ENCODE results near the gene SH3BP2.

Gene SH3BP2

DNA sequence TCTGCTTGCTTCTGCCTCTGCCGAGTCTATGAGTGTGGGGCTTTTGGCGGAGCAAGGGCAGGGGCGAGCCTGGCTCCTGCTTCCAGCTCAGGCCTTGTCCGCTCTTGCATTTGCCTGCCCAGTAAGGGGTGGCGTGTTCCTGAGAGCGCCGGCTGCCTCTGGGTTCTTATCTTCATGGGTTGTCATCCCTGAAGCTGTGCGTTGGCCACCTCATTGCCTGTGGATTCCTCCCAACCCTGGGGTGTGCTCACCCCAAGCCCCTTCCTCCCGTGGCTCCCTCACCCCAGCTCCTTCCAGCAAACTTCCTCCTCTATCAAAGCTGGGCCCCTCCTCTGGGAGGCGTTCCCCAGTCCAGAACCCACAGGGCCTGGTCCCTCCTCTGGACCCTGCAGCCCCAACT lies 17.5 kb downstream of the SH3BP2 start:
- H3K4me3 ChIP-seq (ENCODE audit: low read length), result no peak overlapping the region
- no peaks in the 10 kb centered on the region for H3K9me3 ChIP-seq (ENCODE audit: control insufficient read depth, insufficient read depth, low read length)
- H3K79me2 ChIP-seq (ENCODE audit: control insufficient read depth, low read length), result no peaks in the 10 kb centered on the region
- H4K20me1 ChIP-seq (ENCODE audit: control insufficient read depth, insufficient read depth, low read depth, low read length), result no peaks in the 10 kb centered on the region; the same call in 1 of the 2 replicates
- peaks cover 5% of the 10 kb centered on the region; the same call in 1 of the 2 replicates for H3K27me3 ChIP-seq (ENCODE audit: control insufficient read depth, low read length)
- peaks cover 6% of the 10 kb centered on the region for H3F3A ChIP-seq (ENCODE audit: control insufficient read depth, insufficient read depth)
- TF ChIP-seq EZH2phosphoT487 (IDR thresholded peaks at IDR 0.05; ENCODE audit: borderline replicate concordance, low read length), result no peak
- TF ChIP-seq, protein P1, sequence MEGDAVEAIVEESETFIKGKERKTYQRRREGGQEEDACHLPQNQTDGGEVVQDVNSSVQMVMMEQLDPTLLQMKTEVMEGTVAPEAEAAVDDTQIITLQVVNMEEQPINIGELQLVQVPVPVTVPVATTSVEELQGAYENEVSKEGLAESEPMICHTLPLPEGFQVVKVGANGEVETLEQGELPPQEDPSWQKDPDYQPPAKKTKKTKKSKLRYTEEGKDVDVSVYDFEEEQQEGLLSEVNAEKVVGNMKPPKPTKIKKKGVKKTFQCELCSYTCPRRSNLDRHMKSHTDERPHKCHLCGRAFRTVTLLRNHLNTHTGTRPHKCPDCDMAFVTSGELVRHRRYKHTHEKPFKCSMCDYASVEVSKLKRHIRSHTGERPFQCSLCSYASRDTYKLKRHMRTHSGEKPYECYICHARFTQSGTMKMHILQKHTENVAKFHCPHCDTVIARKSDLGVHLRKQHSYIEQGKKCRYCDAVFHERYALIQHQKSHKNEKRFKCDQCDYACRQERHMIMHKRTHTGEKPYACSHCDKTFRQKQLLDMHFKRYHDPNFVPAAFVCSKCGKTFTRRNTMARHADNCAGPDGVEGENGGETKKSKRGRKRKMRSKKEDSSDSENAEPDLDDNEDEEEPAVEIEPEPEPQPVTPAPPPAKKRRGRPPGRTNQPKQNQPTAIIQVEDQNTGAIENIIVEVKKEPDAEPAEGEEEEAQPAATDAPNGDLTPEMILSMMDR (IDR thresholded peaks at IDR 0.05; ENCODE audit: low read depth, low read length, poor library complexity, severe bottlenecking), result no peak
- peaks cover 55% of the 10 kb centered on the region for H3K4me1 ChIP-seq (ENCODE audit: control insufficient read depth, low read length)
- H3K36me3 ChIP-seq (ENCODE audit: control insufficient read depth, low read length), result no peaks in the 10 kb centered on the region
- no peaks in the 10 kb centered on the region for H3K9me2 ChIP-seq (replicated peaks; ENCODE audit: control insufficient read depth, low read length)
- H3K4me2 ChIP-seq (ENCODE audit: low read length), result no peak overlapping the region
- H3K27ac ChIP-seq (ENCODE audit: low read depth, low read length), result no peak overlapping the region

DNA sequence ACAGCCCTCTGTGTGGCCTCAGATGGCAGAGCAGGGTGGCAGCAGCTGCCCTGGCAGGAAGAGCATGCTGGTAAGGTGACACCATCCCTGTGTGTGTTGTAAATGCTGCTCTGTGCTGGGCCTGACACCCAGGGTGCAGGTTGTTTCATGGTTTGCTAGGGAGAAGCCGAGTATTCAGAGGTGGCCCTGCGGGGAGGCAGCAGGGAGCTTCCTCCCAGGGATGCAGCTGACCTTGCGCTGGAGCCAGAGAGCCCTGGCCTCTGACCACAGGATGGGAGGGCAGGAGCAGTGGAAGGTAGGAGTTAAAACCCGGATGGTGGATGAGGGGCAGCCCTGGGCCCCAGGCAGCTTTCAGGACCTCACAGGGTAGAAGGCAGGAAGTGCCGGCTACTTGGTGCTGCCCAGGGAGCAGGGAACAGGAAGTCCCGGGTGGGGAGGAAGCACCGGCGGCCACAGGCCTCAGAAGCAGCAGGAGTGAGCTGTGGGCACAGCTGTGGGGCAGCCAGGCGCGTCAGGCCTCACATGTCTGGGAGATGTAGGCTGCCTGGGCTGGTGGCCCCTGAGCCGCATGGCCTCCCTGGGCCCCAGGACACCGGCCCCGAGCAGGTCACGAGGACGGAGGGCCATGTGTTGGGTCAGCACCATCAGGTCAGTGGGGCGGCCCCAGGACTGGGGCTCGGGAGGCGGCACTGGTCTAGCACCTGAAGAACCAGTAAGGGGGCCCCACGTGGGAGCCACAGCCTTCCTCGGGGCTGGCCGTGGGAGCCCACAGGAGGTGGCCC lies 19.1 kb downstream of the SH3BP2 start:
- Histone ChIP-seq H3K4me2 (ENCODE audit: low read length) (peak overlapping the region; percentile 82), H3K4me1 (ENCODE audit: control insufficient read depth, low read length) (peaks cover 39% of the 10 kb centered on the region), H3K79me2 (ENCODE audit: control insufficient read depth, low read length) (no peaks in the 10 kb centered on the region), H3K9me2 (replicated peaks; ENCODE audit: control insufficient read depth, low read length) (no peaks in the 10 kb centered on the region), H3K27me3 (ENCODE audit: control insufficient read depth, low read length) (peaks cover 10% of the 10 kb centered on the region), H3K36me3 (ENCODE audit: control insufficient read depth, low read length) (no peaks in the 10 kb centered on the region), H3K27ac (ENCODE audit: low read depth, low read length) (peak overlapping the region; percentile 43), H4K20me1 (ENCODE audit: control insufficient read depth, insufficient read depth, low read depth, low read length) (no peaks in the 10 kb centered on the region), H3K4me3 (ENCODE audit: low read length) (peak overlapping the region; percentile 72), H3K9me3 (ENCODE audit: control insufficient read depth, insufficient read depth, low read length) (0 out of 2 replicates have a peak, but pooled peaks cover 4% of the 10 kb centered on the region), H3F3A (ENCODE audit: control insufficient read depth, insufficient read depth) (peaks cover 9% of the 10 kb centered on the region)
- TF ChIP-seq, protein P1 (IDR thresholded peaks at IDR 0.05; ENCODE audit: low read depth, low read length, poor library complexity, severe bottlenecking), result no peak
- no peak for TF ChIP-seq EZH2phosphoT487 (IDR thresholded peaks at IDR 0.05; ENCODE audit: borderline replicate concordance, low read length)

- TF ChIP-seq, protein P1 (IDR thresholded peaks at IDR 0.05; ENCODE audit: low read depth, low read length, poor library complexity, severe bottlenecking), result no peak
- TF ChIP-seq EZH2phosphoT487 (IDR thresholded peaks at IDR 0.05; ENCODE audit: borderline replicate concordance, low read length), result no peak
- H3K27ac ChIP-seq (ENCODE audit: low read depth, low read length), result peak overlapping the region; percentile 43
- peak overlapping the region; percentile 72 for H3K4me3 ChIP-seq (ENCODE audit: low read length)
These were observed 19.9 kb downstream of the SH3BP2 start for GRCh38 chr4:2812612-2813354.

More at GRCh38 chr4:2812612-2813354, 19.9 kb downstream of the SH3BP2 start:
- H3K9me3 ChIP-seq (ENCODE audit: control insufficient read depth, insufficient read depth, low read length), result 0 out of 2 replicates have a peak, but pooled peaks cover 4% of the 10 kb centered on the region
- peak overlapping the region; percentile 82 for H3K4me2 ChIP-seq (ENCODE audit: low read length)
- H3K27me3 ChIP-seq (ENCODE audit: control insufficient read depth, low read length), result peaks cover 18% of the 10 kb centered on the region
- H3K79me2 ChIP-seq (ENCODE audit: control insufficient read depth, low read length), result no peaks in the 10 kb centered on the region
- H3F3A ChIP-seq (ENCODE audit: control insufficient read depth, insufficient read depth), result peaks cover 9% of the 10 kb centered on the region
- peaks cover 41% of the 10 kb centered on the region for H3K4me1 ChIP-seq (ENCODE audit: control insufficient read depth, low read length)
- no peaks in the 10 kb centered on the region for H4K20me1 ChIP-seq (ENCODE audit: control insufficient read depth, insufficient read depth, low read depth, low read length)
- H3K9me2 ChIP-seq (replicated peaks; ENCODE audit: control insufficient read depth, low read length), result no peaks in the 10 kb centered on the region
- H3K36me3 ChIP-seq (ENCODE audit: control insufficient read depth, low read length), result no peaks in the 10 kb centered on the region

Measured in DOHH2 (cell line).